HG03045 (cell line): ENCODE results near the gene CIAO1.
"Not testable (repeated sequence)": the region's sequence is repeated elsewhere in the genome, so short reads cannot be mapped to it uniquely, and the experiment has no call there.

Experiments
- ATAC-seq: cut with Tn5 transposase; IDR thresholded peaks from one replicate; pipeline ENCODE4 v1.9.1; 2021; ENCODE audit warnings: mild to moderate bottlenecking, moderate library complexity; ENCODE audit not compliant: unreplicated experiment

CIAO1 gene

GRCh38 chr2:96249654-96250053, 16.4 kb upstream of the CIAO1 start:
- ATAC-seq = no peak

DNA sequence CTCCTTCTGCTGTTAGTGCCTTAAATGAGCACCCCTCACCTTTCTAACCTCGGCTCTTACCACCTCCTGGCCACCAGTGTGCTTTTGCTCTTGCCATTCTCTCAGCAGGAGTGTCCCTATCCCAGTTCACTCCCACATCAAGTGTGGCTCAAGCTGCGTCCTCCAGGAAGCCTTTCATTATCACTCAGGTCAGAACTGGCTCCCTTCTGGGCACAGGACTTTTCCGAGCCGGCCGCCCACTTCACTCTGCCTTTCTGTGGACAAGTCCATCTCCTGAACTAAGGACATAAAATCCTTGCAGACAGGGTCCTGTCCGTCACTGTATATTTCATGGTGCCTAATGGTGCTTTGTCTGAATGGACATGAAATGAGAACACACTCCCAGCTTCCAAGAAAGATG, 15.8 kb upstream of the CIAO1 start:
- no peak for ATAC-seq

DNA sequence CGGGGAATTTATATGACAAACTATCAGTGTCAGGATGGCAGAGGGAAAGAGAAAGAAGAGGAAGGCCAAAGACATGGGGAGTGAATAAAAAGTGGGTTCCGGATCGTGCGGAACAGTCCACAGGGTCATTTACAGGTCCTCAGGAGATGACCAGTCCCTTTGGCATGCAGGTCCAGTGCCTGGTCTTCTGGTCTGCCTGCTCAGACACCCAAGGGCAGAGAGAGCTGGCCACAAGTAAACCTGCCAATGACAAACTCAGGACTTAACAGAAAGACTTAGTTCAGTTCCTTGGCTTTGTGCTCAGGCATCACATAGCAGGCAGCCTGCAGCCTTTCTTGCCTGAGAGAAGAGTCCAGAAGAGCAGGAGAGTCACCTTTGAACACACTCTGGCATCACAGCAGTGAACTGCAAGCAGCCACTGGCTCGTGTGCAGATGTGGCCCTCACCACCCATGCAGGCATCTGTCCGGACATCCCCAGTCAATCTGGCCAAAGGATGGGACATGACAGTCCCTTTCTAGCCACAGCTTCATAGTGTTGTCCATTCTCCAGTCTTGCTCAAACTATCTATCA, 14.2 kb upstream of the CIAO1 start:
- no peak for ATAC-seq

DNA sequence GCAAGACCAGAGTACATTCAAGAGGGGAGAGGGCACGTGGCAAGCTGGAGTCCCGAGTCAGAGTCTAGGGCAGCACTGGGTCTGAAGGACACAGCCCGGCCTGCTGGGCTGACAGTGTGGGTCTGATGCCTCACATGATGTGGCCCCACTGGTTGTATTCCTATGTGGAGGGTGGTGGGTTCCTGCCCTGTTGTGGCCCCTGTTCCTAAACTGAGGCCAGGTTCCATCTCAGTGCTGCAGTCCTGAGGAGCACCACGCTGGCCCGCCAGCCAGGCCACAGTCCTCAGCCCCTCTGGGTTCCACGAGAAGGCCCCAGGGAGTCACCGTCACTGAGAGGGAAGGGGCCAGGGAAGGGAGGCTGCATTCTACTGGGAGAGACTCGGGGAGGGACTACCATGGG, 13.5 kb upstream of the CIAO1 start:
- no peak for ATAC-seq

DNA sequence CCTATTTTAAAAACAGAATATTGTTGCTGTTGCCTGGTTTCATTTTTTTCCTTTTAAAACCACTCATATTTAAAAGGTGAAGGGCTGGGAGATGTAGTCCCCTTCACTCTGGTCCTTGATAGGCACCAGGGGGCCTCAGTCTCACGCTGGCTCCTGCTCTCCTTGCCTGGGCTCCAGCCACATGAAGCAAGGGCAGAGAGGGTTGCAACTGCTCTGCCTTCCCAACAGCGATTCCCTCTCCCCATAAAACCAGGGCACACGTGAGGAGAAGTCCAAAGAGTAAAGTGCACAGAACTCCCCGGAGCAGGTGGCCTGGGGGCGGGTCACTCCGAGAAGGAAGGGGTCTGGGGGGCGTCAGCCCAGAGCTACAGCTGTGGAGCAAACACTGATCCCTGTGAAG, 13.0 kb upstream of the CIAO1 start:
- no peak for ATAC-seq

DNA sequence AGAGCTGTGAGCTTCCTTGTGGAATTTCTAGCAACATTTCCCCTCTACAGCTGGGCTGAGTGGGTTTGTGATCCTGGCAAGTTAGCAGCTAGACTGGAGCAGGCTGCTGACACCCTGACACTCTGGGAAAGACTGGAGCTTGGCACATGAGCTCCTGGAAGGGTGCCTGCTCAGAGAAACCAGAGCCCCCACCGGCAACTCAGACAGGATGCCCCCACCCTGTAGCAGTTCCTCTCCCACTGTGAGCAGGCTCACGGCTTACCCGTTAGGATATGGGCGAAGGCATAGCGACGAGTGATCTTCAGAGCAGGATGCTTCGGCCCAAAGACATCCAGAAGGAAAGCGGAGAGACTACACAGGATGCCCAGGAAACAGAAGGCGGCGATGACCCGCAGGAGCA, 11.5 kb upstream of the CIAO1 start:
- no peak for ATAC-seq

- no peak for ATAC-seq
Measured at GRCh38 chr2:96256611-96257113, 9.4 kb upstream of the CIAO1 start.

DNA sequence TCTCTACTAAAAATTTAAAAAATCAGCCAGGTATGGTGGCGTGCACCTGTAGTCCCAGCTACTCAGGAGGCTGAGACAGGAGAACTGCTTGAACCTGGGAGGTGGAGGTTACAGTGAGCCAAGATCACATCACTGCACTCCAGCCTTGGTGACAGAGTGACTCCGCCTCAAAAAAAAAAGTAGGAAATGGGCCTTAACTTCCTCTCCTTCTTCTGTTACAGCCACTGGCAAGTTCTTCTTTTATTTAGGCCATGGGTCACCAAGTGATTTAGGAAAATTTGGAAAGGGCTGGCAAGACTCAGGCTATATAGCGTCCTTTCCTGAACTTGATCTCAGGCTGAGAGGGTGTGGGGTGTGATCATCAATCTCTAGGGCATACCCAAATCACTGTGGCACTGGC, 8.3 kb upstream of the CIAO1 start:
- not testable (repeated sequence) for ATAC-seq

DNA sequence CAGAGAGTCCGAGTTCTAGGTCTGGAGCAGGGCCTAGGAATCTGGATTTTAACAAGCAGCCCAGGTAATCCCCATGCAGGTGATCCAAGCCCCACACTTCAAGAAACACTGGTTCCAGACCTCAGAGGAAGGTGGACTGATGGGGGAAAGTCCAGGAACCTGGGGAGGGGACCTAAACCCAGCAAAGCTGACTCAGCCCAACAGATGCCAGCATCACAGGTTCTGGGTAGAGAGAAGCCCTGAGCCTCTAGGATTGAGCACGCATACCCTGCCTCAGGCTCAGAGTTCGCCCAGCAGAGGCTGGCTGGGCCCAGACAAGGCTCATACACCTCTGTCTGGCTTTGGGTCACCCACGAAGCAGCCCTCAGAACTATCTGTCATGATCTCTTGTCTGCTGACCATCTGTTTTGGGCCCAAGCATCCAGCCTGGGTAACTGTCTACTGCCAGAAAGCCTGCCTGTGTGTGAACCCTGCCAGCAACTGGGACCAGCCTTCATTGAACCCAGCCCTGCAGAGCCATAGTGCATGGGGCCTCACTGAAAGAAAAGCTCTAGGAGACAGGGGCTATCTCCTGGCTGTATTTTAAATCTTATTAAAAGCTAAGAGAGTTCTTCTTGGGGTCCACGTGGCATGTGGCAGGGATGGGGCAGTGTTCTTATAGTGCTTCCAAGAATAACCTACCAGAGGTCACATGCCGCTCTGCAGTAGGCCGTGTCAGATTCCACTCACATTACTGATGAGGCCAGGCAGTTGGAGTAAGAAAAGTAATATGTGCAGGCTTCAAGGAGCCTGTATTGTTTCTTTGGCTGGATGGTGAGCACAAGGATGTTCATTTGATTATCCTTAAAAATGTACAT, 7.6 kb upstream of the CIAO1 start:
- no peak for ATAC-seq

GRCh38 chr2:96259497-96259921, 6.5 kb upstream of the CIAO1 start:
- ATAC-seq = no peak

DNA sequence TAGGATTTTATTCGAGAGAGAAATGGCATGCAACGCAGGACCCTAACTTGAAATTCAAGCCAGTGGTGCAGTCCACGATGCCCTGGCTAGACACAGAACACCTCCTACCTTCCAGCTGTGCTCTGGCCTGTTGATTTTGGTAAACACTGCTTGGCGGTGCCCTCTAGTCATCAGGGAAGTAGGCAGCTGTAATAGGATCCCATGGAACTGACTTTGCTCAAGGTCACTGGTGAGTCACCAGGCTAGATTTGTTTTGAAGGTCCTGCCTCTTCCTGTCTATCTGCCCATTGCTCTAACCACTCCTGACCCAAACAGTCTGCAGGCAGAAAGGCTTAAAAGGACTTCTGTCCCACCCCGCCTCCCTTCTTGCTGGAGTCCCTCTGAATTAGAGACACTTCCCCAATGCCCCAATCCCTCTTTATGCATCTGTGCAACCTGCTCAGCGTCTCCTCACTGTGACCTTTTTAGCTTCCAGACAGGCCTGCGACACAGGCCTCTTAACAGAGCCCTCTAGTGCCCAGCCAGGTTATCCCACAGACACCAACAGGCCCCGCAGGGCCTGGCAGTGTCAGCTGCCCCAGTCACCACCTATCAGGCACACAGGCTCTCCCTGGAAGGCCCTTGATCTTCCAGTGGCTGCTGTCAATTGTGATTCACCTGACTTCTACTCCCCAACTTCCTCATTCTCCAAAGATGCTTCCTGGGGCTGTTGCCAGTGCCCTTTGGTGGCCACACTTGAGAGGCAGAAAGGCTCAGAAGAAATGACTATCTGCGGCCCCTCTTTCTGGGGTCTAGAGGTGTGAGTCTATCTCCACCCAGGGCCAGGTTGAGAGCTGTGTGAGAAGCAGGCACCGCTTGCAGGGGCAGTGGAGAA, 5.4 kb upstream of the CIAO1 start:
- ATAC-seq = no peak

DNA sequence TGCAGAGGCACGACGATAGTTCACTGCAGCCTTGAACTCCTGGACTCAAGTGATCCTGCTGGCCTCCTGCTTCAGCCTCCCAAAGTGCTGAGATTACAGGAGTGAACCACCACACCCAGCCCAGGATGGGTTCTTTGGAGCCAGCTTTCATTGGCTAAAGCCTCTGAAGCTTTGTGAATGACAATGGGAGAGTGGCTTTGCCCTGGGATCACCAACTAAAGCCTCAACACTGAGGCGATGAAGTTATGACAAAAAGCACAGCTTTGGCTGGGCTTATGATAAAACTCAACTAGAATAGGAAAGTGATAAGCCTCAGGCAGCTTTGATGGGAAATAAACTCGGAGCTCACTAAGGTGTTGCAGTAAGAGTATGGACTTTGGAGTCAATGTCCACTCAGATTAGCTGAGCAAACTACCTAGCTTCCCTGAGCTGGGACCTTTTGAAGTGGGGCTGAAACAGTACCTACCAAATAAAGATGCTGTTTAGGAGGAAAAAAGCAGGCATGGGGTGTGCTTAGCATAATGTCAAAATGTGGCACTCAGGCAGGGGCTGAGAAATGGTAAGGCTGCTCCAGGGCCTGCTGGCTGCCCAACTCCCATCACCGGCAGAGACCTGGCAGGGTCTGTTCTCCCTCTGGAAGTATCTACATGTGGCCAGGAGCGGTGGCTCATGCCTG, 4.6 kb upstream of the CIAO1 start:
- ATAC-seq = no peak

DNA sequence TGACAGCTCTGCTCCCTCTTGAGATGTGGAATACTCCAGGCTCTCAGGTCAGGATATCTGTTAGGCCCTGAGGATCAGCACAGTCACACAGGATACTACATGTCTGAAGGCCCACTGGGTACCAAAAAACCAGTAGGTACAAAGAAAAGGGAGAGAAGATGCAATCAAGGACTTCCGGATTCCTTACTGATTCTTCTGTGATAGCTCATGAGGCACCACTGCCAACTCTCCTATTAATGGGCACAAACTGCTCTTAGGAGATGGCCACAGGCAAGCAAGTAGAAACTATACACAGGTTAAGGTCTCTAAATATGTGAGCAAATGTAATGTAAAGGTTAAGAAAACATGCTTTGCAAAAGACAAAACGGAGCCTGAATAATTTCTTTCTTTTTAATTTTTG, 3.7 kb upstream of the CIAO1 start:
- ATAC-seq = no peak

GRCh38 chr2:96264086-96264485, 1.9 kb upstream of the CIAO1 start:
- ATAC-seq = no peak

GRCh38 chr2:96264656-96265348, 1.2 kb upstream of the CIAO1 start:
- ATAC-seq = no peak

GRCh38 chr2:96265349-96265839, 631 bp upstream of the CIAO1 start:
- ATAC-seq = peak; percentile 23

- ATAC-seq = no peak
Measured at GRCh38 chr2:96267159-96267971, 1.3 kb downstream of the CIAO1 start.

- ATAC-seq = no peak
Measured at GRCh38 chr2:96271995-96272394, 6.0 kb downstream of the CIAO1 start.

DNA sequence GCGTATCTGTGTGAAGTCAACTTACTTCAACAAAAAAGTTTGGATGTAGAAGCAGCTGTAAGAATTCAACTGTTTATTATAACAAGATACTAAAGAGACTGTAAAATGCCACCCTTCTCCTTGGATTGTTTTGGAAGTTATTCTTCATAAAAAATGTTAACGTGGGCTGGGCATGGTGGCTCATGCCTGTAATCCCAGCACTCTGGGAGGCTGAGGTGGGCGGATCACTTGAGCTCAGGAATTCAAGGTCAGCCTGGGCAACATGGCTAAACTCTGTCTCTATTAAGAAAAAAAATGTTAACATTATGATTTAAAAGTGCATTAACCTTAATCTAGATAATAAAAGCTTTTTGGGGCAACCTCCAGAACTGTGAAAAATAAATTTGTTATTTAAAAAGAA, 7.7 kb downstream of the CIAO1 start:
- no peak for ATAC-seq
